Immature natural killer cell (primary cell): ENCODE measurements around the gene ODF2. TPM values are rescaled to one million over a fixed set of nuclear protein-coding genes. Genes with fewer than 3 reads are reported as not detected.
A peak's percentile ranks its signal among the peaks of the same experiment; 100 is the strongest.
"Not testable (repeated sequence)": the region's sequence is repeated elsewhere in the genome, so short reads cannot be mapped to it uniquely, and the experiment has no call there.

Experiments used
- DNase-seq, 3 donors: peaks; one replicate each; pipeline ENCODE4 v3.0.0; 2022; ENCODE audit warnings: mixed read lengths in 1 of 3
- H3K27ac Mint-ChIP-seq, 6 donors: one replicate each; pipeline ENCODE4 v1.8.0; 2020; ENCODE audit warnings: mixed read lengths in 6 of 6, mild to moderate bottlenecking in 5 of 6, inconsistent platforms in 4 of 6, moderate library complexity in 3 of 6
- H3K27me3 Mint-ChIP-seq, 3 donors: one replicate each; pipeline ENCODE4 v1.8.0; 2020 to 2021; ENCODE audit warnings: low read depth in 3 of 3, mild to moderate bottlenecking in 3 of 3, mixed read lengths in 3 of 3, moderate library complexity in 3 of 3, inconsistent platforms in 1 of 3
- H3K36me3 Mint-ChIP-seq, 3 donors: one replicate each; pipeline ENCODE4 v1.8.0; 2020; ENCODE audit warnings: mixed read lengths in 3 of 3, inconsistent platforms in 2 of 3, mild to moderate bottlenecking in 2 of 3
- H3K4me1 Mint-ChIP-seq, 2 donors: one replicate each; pipeline ENCODE4 v1.8.0; 2020; ENCODE audit warnings: inconsistent platforms in 2 of 2, mild to moderate bottlenecking in 2 of 2, mixed read lengths in 2 of 2, moderate library complexity in 1 of 2
- H3K4me3 Mint-ChIP-seq, 5 donors: one replicate each; pipeline ENCODE4 v1.8.0; 2020; ENCODE audit warnings: mild to moderate bottlenecking in 5 of 5, mixed read lengths in 5 of 5, inconsistent platforms in 3 of 5, moderate library complexity in 3 of 5
- H3K9me3 Mint-ChIP-seq, 6 donors: one replicate each; pipeline ENCODE4 v1.8.0; 2020; ENCODE audit warnings: mild to moderate bottlenecking in 6 of 6, mixed read lengths in 6 of 6, inconsistent platforms in 4 of 6, moderate library complexity in 3 of 6
- polyA plus RNA-seq, 3 donors: library from polyadenylated mRNA; unstranded; fragments of 300-500 nt; fragmentation: Illumina TruSeq; gene quantifications; one replicate each; pipeline ENCODE4 v1.2.3, GENCODE V29; 2021

Gene ODF2
- polyA plus RNA-seq: 10 to 100 TPM in 2 of 3 donors, 1 to 10 TPM in 1; 5.6 to 37.2 (median 12.9) TPM

- DNase-seq: peak; percentile 98
- Mint-ChIP-seq H3K27me3 (peaks cover 6 to 9% (median 6%) of the 10 kb centered on the region in 3 donors), H3K4me1 (peaks cover 11 to 12% of the 10 kb centered on the region in 2 donors), H3K36me3 (peaks cover 10 to 12% (median 12%) of the 10 kb centered on the region in 3 donors), H3K4me3 (peak within 1 kb of the TSS; percentile 90 to 94 (median 91)), H3K27ac (peak within 1 kb of the TSS; percentile 79 to 97 (median 93)), H3K9me3 (no peaks in the 10 kb centered on the region)
Measured at GRCh38 chr9:128455849-128456612, at the start of gene ODF2. Gene ODF2, plus strand, starts transcription at chr9:128456006. Its CDS starts 86 bp downstream, at chr9:128456092.

GRCh38 chr9:128406848-128407391 is 48.9 kb upstream of the ODF2 start:
- Mint-ChIP-seq H3K4me1 (no peaks in the 10 kb centered on the region), H3K36me3 (no peaks in the 10 kb centered on the region), H3K4me3 (no peak overlapping the region), H3K27ac (no peak overlapping the region), H3K9me3 (no peaks in the 10 kb centered on the region), H3K27me3 (peaks cover 5 to 15% (median 7%) of the 10 kb centered on the region in 3 donors)
- no peak for DNase-seq

- no peak overlapping the region for H3K27ac Mint-ChIP-seq
- H3K4me1 Mint-ChIP-seq: no peaks in the 10 kb centered on the region
- H3K9me3 Mint-ChIP-seq: no peaks in the 10 kb centered on the region
- peaks cover 0 to 3% (median 0%) of the 10 kb centered on the region in 3 donors for H3K36me3 Mint-ChIP-seq
- no peak for DNase-seq
- H3K4me3 Mint-ChIP-seq: no peak overlapping the region
- H3K27me3 Mint-ChIP-seq: peaks cover 6 to 9% (median 7%) of the 10 kb centered on the region in 3 donors
Measured at GRCh38 chr9:128408963-128409431, 46.8 kb upstream of the ODF2 start.

- no peak overlapping the region for H3K27ac Mint-ChIP-seq
- no peak for DNase-seq
- H3K4me1 Mint-ChIP-seq: no peaks in the 10 kb centered on the region
- H3K27me3 Mint-ChIP-seq: peaks cover 6 to 10% (median 7%) of the 10 kb centered on the region in 3 donors
- no peak overlapping the region for H3K4me3 Mint-ChIP-seq
- H3K36me3 Mint-ChIP-seq: peaks cover 0 to 3% (median 0%) of the 10 kb centered on the region in 3 donors
- no peaks in the 10 kb centered on the region for H3K9me3 Mint-ChIP-seq
Measured at GRCh38 chr9:128409450-128409849, 46.4 kb upstream of the ODF2 start.

GRCh38 chr9:128409978-128410377 is 45.8 kb upstream of the ODF2 start:
- DNase-seq: no peak
- peaks cover 6 to 13% (median 10%) of the 10 kb centered on the region in 3 donors for H3K27me3 Mint-ChIP-seq
- H3K4me3 Mint-ChIP-seq: no peak overlapping the region
- no peak overlapping the region for H3K27ac Mint-ChIP-seq
- H3K36me3 Mint-ChIP-seq: peaks cover 0 to 3% (median 0%) of the 10 kb centered on the region in 3 donors
- H3K9me3 Mint-ChIP-seq: no peaks in the 10 kb centered on the region
- H3K4me1 Mint-ChIP-seq: no peaks in the 10 kb centered on the region

- H3K27ac Mint-ChIP-seq: no peak overlapping the region
- no peak overlapping the region for H3K4me3 Mint-ChIP-seq
- H3K36me3 Mint-ChIP-seq: peaks cover 0 to 3% (median 0%) of the 10 kb centered on the region in 3 donors
- DNase-seq: no peak
- no peaks in the 10 kb centered on the region for H3K9me3 Mint-ChIP-seq
- H3K4me1 Mint-ChIP-seq: peaks cover 0 to under 1% of the 10 kb centered on the region in 2 donors
- H3K27me3 Mint-ChIP-seq: peaks cover 6 to 21% (median 14%) of the 10 kb centered on the region in 3 donors
Measured at GRCh38 chr9:128411364-128412119, 44.3 kb upstream of the ODF2 start.

- peaks cover 6 to 21% (median 14%) of the 10 kb centered on the region in 3 donors for H3K27me3 Mint-ChIP-seq
- H3K9me3 Mint-ChIP-seq: no peaks in the 10 kb centered on the region
- H3K4me1 Mint-ChIP-seq: peaks cover 0 to 2% of the 10 kb centered on the region in 2 donors
- H3K4me3 Mint-ChIP-seq: no peak overlapping the region
- DNase-seq: peak; percentile 18 to 40 (median 24)
- H3K36me3 Mint-ChIP-seq: peaks cover 0 to 3% (median 0%) of the 10 kb centered on the region in 3 donors
- no peak overlapping the region for H3K27ac Mint-ChIP-seq
Measured at GRCh38 chr9:128412120-128412790, 43.6 kb upstream of the ODF2 start.

GRCh38 chr9:128413728-128414127 is 42.1 kb upstream of the ODF2 start:
- H3K27me3 Mint-ChIP-seq: peaks cover 2 to 16% (median 11%) of the 10 kb centered on the region in 3 donors
- not testable (repeated sequence) for H3K9me3 Mint-ChIP-seq, DNase-seq, H3K4me3 Mint-ChIP-seq, H3K27ac Mint-ChIP-seq, H3K4me1 Mint-ChIP-seq, H3K36me3 Mint-ChIP-seq

- Mint-ChIP-seq H3K27ac (no peak overlapping the region), H3K36me3 (peaks cover 0 to 3% (median 0%) of the 10 kb centered on the region in 3 donors), H3K4me3 (no peak overlapping the region), H3K9me3 (no peaks in the 10 kb centered on the region), H3K27me3 (peaks cover 2 to 13% (median 12%) of the 10 kb centered on the region in 3 donors), H3K4me1 (peaks cover 0 to 2% of the 10 kb centered on the region in 2 donors)
- DNase-seq: no peak
Measured at GRCh38 chr9:128414461-128414860, 41.3 kb upstream of the ODF2 start.

- Mint-ChIP-seq H3K4me1 (peaks cover 0 to 7% of the 10 kb centered on the region in 2 donors), H3K9me3 (no peaks in the 10 kb centered on the region), H3K36me3 (peaks cover 0 to 3% (median 0%) of the 10 kb centered on the region in 3 donors), H3K27me3 (peaks cover 2 to 13% (median 11%) of the 10 kb centered on the region in 3 donors), H3K27ac (peak overlapping the region in 2 of 6 donors; percentile 5 to 48), H3K4me3 (peak overlapping the region in 1 of 5 donors; percentile 34)
- DNase-seq: no peak
Measured at GRCh38 chr9:128415281-128415680, 40.5 kb upstream of the ODF2 start.

GRCh38 chr9:128416014-128416413 is 39.8 kb upstream of the ODF2 start:
- H3K27me3 Mint-ChIP-seq: peaks cover 2 to 13% (median 10%) of the 10 kb centered on the region in 3 donors
- H3K4me3 Mint-ChIP-seq: peak overlapping the region in 2 of 5 donors; percentile 7 to 78
- peak overlapping the region in 1 of 6 donors; percentile 29 for H3K27ac Mint-ChIP-seq
- peaks cover 0 to 3% (median 0%) of the 10 kb centered on the region in 3 donors for H3K36me3 Mint-ChIP-seq
- peaks cover 0 to 7% of the 10 kb centered on the region in 2 donors for H3K4me1 Mint-ChIP-seq
- H3K9me3 Mint-ChIP-seq: no peaks in the 10 kb centered on the region
- no peak for DNase-seq

GRCh38 chr9:128416432-128417019 is 39.3 kb upstream of the ODF2 start:
- Mint-ChIP-seq H3K9me3 (no peaks in the 10 kb centered on the region), H3K27ac (no peak overlapping the region), H3K27me3 (peaks cover 2 to 13% (median 10%) of the 10 kb centered on the region in 3 donors), H3K36me3 (peaks cover 0 to 3% (median 0%) of the 10 kb centered on the region in 3 donors), H3K4me3 (peak overlapping the region in 2 of 5 donors; percentile 7 to 78), H3K4me1 (peaks cover under 1 to 10% of the 10 kb centered on the region in 2 donors)
- DNase-seq: no peak
